HG02763 (cell line): Measurements from ENCODE around the gene C20orf204.
"Not testable (repeated sequence)": the region's sequence is repeated elsewhere in the genome, so short reads cannot be mapped to it uniquely, and the experiment has no call there.

Experiments used
- ATAC-seq: cut with Tn5 transposase; IDR thresholded peaks from one replicate; pipeline ENCODE4 v1.9.1; 2021; ENCODE audit warnings: mild to moderate bottlenecking, moderate library complexity; ENCODE audit not compliant: unreplicated experiment

Gene C20orf204, protein sequence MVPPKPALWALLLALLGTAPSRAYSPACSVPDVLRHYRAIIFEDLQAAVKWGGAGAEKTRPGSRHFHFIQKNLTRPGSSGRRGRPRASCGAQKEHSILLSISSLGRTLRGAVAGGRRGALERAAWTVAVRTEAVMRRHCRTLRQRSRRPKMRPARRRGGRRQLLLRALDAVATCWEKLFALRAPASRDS

GRCh38 chr20:64035933-64036345 is at the start of gene C20orf204:
C20orf204 (plus strand) TSS chr20:64036182; CDS start chr20:64036324, 142 bp downstream.
- no peak for ATAC-seq

DNA sequence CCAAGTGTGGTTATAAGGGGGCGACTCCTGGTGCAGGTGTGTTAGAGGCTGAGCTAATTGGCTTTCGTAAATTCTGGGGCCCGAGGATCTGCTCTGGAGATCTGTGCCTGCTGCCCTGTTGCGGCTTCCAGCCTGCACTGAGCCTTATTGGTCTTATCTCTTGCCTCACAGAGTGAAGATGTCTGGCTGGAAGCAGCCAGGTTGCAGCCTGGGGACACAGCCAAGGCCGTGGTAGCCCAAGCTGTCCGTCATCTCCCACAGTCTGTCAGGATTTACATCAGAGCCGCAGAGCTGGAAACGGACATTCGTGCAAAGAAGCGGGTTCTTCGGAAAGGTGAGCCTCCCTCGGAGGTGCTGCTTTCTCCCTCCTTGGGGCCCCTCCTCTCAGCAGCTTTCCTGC is 35.1 kb upstream of the C20orf204 start:
- ATAC-seq, result no peak

GRCh38 chr20:64001607-64002011 is 34.4 kb upstream of the C20orf204 start:
- ATAC-seq, result no peak

DNA sequence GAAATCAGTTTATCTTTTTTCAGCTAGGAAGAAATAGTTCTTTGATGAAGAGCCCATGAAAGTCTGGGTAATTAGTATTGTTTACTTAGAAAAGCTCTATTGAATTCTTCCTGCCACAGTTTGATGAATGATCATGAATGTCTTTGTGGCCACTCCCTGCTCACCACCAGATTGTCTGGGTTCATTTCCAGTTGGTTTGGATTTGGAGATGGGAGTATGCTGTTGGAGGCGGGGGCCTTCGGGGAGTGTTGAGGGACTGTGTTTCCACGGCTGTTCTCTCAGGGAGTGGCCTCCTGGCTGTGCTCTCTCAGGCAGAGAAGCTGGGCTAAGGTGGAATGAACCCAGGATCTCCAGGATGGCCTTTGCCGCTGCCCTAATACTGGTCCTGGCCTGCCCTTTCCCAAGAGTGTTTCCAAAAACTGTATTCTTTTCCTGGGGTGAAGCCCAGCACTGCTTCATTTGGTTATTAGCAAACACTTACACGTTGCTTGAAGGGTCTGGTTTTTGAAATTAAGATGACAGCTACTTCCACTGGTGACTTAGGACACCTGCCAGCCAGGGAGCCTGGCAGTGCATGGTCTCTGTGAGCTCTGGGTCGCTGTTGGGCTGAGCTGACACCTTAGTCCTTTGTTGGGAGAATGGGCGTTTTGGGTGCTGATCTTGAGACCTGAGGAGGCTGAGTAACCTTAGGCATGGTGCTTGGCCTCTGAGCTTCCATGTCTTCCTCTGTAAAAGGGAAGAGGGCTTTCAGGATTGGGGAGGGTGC is 31.8 kb upstream of the C20orf204 start:
- ATAC-seq, result no peak

- no peak for ATAC-seq
Observed at GRCh38 chr20:64005394-64005793, 30.6 kb upstream of the C20orf204 start.

- ATAC-seq, result no peak
Observed at GRCh38 chr20:64006490-64006889, 29.5 kb upstream of the C20orf204 start.

DNA sequence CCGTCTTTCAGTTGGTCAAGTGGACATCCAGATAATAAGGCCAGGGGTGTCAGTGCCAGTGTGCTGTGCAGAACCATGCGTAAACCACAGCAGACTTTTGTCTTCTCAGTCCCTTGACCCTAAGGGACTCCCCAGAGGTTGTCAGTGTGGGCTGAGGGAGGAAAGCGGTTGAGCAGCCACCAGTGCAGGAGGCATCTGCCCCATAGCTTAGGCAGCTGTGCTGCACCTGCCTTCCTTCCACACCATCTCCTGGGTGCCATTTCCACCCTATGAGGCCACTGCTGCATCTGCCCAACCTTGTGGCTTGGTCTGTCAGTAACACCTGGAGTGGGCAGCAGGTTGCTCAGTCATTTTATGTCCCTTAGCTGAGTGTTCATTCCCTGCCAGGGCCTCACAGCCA is 29.1 kb upstream of the C20orf204 start:
- ATAC-seq, result no peak

GRCh38 chr20:64009811-64010387 is 26.1 kb upstream of the C20orf204 start:
- no peak for ATAC-seq

- no peak for ATAC-seq
Observed at GRCh38 chr20:64010711-64011237, 25.2 kb upstream of the C20orf204 start.

DNA sequence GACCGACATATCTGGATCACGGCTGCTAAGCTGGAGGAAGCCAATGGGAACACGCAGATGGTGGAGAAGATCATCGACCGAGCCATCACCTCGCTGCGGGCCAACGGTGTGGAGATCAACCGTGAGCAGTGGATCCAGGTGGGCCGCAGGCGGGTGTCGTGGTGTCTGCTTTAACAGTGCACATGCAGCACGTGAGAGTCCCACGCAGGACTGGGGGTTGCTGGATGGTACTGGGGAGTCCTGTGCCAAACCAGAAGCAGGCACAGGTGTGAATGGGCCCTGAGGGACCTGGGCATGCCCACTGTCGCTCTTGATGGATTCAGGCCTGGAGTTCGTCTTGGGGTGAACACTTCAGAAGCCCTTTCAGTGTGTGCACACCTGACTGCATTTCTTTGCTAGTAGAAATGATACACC is 24.6 kb upstream of the C20orf204 start:
- no peak for ATAC-seq

- ATAC-seq, result not testable (repeated sequence)
Observed at GRCh38 chr20:64012385-64013154, 23.4 kb upstream of the C20orf204 start.

DNA sequence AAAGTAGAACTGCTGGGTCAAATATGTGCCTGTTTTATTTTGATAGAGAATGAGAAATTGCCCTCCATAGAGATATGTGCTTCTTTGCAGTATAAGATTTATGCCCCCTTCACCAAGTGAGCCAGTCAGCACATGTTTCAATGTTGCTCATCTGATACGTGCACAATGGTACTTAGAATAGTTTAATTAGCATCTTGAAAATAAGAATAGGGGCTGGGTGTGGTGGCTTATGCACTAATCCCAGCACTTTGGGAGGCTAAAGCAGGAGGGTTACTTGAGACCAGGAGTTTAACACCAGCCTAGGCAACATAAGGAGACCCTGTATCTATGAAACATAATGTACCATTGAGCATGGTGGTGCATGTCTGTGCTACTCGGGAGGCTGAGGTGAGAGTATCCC is 20.3 kb upstream of the C20orf204 start:
- ATAC-seq, result no peak

GRCh38 chr20:64021124-64021975 is 14.6 kb upstream of the C20orf204 start:
- ATAC-seq, result no peak

DNA sequence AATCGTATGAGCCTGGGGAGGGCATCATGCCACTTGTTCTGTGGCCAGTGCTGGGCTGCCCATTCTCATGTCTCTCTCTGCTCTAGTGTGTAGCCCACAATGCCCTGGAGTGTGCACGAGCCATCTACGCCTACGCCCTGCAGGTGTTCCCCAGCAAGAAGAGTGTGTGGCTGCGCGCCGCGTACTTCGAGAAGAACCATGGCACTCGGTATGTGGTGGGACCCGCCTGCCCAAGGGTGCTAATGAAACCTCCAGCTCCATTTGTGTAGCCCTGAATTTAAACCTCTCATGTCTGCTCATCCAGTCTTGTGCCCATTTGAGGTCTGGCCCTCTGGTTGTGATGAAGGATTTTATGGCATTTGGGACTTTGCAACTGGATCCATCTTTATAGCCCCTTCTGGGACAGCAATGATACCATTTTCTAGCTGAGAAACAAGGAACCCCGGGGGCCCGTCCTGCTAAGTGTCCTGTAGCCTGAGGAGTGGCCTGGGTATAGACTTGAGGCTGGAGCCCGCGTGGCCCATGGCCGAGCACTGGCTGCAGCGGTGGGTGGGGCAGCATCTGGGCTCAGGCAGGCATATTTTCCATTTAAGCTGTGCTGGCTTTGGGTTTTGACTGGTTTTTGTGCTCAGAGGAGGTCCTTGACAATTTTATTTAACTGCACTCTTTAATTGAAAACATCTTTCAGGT is 13.2 kb upstream of the C20orf204 start:
- no peak for ATAC-seq

GRCh38 chr20:64023361-64024140 is 12.4 kb upstream of the C20orf204 start:
- ATAC-seq, result no peak

GRCh38 chr20:64024141-64024990 is 11.6 kb upstream of the C20orf204 start:
- no peak for ATAC-seq

- ATAC-seq, result no peak
Observed at GRCh38 chr20:64025101-64025825, 10.7 kb upstream of the C20orf204 start.
